BJ (cell line): ENCODE results near the gene SLC22A6. TPM values are rescaled to one million over a fixed set of nuclear protein-coding genes. Genes with fewer than 3 reads are reported as not detected.

Source experiments
- CTCF ChIA-PET: fragments of 350-600 bp; formaldehyde crosslinking; extraction: SDS; loops from one replicate; lab custom pipeline; 2021; ENCODE audit warnings: antibody characterized with exemption, inconsistent platforms; lab: Yijun Ruan, JAX
- POLR2A ChIA-PET: fragments of 300-600 bp; sonication (Branson Sonifier 250); formaldehyde crosslinking; extraction: SDS; loops from one replicate; lab custom pipeline; 2021; ENCODE audit warnings: antibody characterized with exemption; lab: Charles Lee
- DNase-seq: peaks from one replicate; pipeline ENCODE4 v3.0.0-alpha.2; 2011; ENCODE audit warnings: low read depth
- H3K27me3 ChIP-seq: 2 replicates; pipeline ENCODE4 v1.6.0; 2011; ENCODE audit warnings: low read length; ENCODE audit not compliant: control insufficient read depth, insufficient read depth
- H3K36me3 ChIP-seq: 2 replicates; pipeline ENCODE4 v1.5.1; 2011; ENCODE audit warnings: low read length; ENCODE audit not compliant: control insufficient read depth, insufficient read depth
- H3K4me3 ChIP-seq: 2 replicates; pipeline ENCODE4 v1.5.1; 2011; ENCODE audit warnings: low read depth, mild to moderate bottlenecking, control low read depth, low read length
- CTCF ChIP-seq: IDR thresholded peaks from 2 replicates; pipeline ENCODE4 v1.5.1; 2011; ENCODE audit warnings: low read depth, mild to moderate bottlenecking, control low read depth, inconsistent platforms, low read length, moderate library complexity; ENCODE audit not compliant: insufficient read depth
- polyA plus RNA-seq: library from polyadenylated mRNA; depleted of rRNA; stranded (reverse); fragments of >200 nt; gene quantifications from 2 replicates; pipeline ENCODE4 v1.2.3, GENCODE V29; 2011

The SLC22A6 gene
- polyA plus RNA-seq, 1 experiment = not detected

- TF ChIP-seq CTCF = no peak
- ChIA-PET POLR2A (no interaction called here), CTCF (interaction anchor here (1.1 to 4.9 kb wide), 3 partner anchors 11 to 101 kb away, joined by 5 to 35 read pairs (median 25); no protein-coding TSS in a partner anchor)
- H3K4me3 ChIP-seq = no peak overlapping the region
- no peaks in the 10 kb centered on the region for H3K36me3 ChIP-seq
- peaks cover 4% of the 10 kb centered on the region; the same call in 1 of the 2 replicates for H3K27me3 ChIP-seq
- no peak for DNase-seq
Measured at GRCh38 chr11:63007920-63008319, 23.2 kb upstream of the SLC22A6 start.

GRCh38 chr11:63001456-63001855, 16.7 kb upstream of the SLC22A6 start:
- Histone ChIP-seq H3K27me3 (0 out of 2 replicates have a peak, but pooled peaks cover 4% of the 10 kb centered on the region), H3K36me3 (no peaks in the 10 kb centered on the region), H3K4me3 (no peak overlapping the region)
- no peak for TF ChIP-seq CTCF
- CTCF ChIA-PET = interaction anchor here (0.6 to 2.3 kb wide), 2 partner anchors 22 to 95 kb away, joined by 3 to 9 read pairs; no protein-coding TSS in a partner anchor
- DNase-seq = no peak
- POLR2A ChIA-PET = no interaction called here

GRCh38 chr11:62999649-63000048, 14.9 kb upstream of the SLC22A6 start:
- no peak for DNase-seq
- CTCF ChIA-PET = interaction anchor here (1.1 kb wide), 1 partner anchor 24 kb away, joined by 5 read pairs; no protein-coding TSS in a partner anchor
- TF ChIP-seq CTCF = no peak
- Histone ChIP-seq H3K36me3 (no peaks in the 10 kb centered on the region), H3K4me3 (no peak overlapping the region), H3K27me3 (no peaks in the 10 kb centered on the region)
- POLR2A ChIA-PET = no interaction called here

GRCh38 chr11:62999156-62999555, 14.4 kb upstream of the SLC22A6 start:
- H3K27me3 ChIP-seq = no peaks in the 10 kb centered on the region
- no peaks in the 10 kb centered on the region for H3K36me3 ChIP-seq
- ChIA-PET POLR2A (no interaction called here), CTCF (interaction anchor here (1.1 kb wide), 1 partner anchor 24 kb away, joined by 5 read pairs; no protein-coding TSS in a partner anchor)
- no peak overlapping the region for H3K4me3 ChIP-seq
- TF ChIP-seq CTCF = no peak
- DNase-seq = no peak

- POLR2A ChIA-PET = no interaction called here
Measured at GRCh38 chr11:62996271-62996670, 11.5 kb upstream of the SLC22A6 start.

More at GRCh38 chr11:62996271-62996670, 11.5 kb upstream of the SLC22A6 start:
- Histone ChIP-seq H3K4me3 (no peak overlapping the region), H3K36me3 (no peaks in the 10 kb centered on the region), H3K27me3 (no peaks in the 10 kb centered on the region)
- CTCF ChIA-PET = no interaction called here
- TF ChIP-seq CTCF = no peak
- no peak for DNase-seq
